Right lobe of liver (tissue), 6 donors: ENCODE data around the gene GRIK2. TPM values are rescaled to one million over a fixed set of nuclear protein-coding genes. Genes with fewer than 3 reads are reported as not detected.

ENCODE experiments used
- ATAC-seq, 4 donors: fragments of 200-7000 bp; cut with Tn5 transposase; one replicate each; pipeline ENCODE4 v1.9.1; 2020; ENCODE audit warnings: mild to moderate bottlenecking in 4 of 4, moderate library complexity in 4 of 4
- DNase-seq, 3 donors: peaks; one replicate each; pipeline ENCODE4 v3.0.0-alpha.2; 2020
- H3K27ac ChIP-seq, 3 donors: fragments of 200-600 bp; one replicate each; pipeline ENCODE4 v1.8.0; 2022
- H3K27me3 ChIP-seq, 2 donors: fragments of 200-600 bp; one replicate each; pipeline ENCODE4 v1.8.0; 2022
- H3K36me3 ChIP-seq, 4 donors: fragments of 200-600 bp; sonication (generic) in 1 of 4; one replicate each; pipeline versions ENCODE4 v1.5.1 to v1.8.0; 2017 to 2022; ENCODE audit warnings: control low read depth in 1 of 4
- H3K4me1 ChIP-seq, 4 donors: fragments of 200-600 bp; sonication (generic) in 1 of 4; one replicate each; pipeline versions ENCODE4 v1.5.1 to v1.8.0; 2017 to 2022; ENCODE audit warnings: control low read depth in 1 of 4
- H3K4me3 ChIP-seq, 3 donors: fragments of 200-600 bp; one replicate each; pipeline ENCODE4 v1.8.0; 2022
- H3K9me3 ChIP-seq, 4 donors: fragments of 200-600 bp; sonication (generic) in 1 of 4; one replicate each; pipeline versions ENCODE4 v1.5.1 to v1.8.0; 2017 to 2022; ENCODE audit warnings: control low read depth in 1 of 4
- POLR2A ChIP-seq: fragments of 450-650 bp; IDR thresholded peaks from one replicate; pipeline ENCODE4 v1.6.1; 2017; ENCODE audit warnings: antibody characterized with exemption, mild to moderate bottlenecking
- WGBS: methylation state at CpG from one replicate; pipeline ENCODE4 v1.1.6; 2018; ENCODE audit warnings: low coverage, low lambda C conversion rate; ENCODE audit not compliant: insufficient coverage; ENCODE audit errors: missing lambda C conversion rate; 5-methylcytosine and 5-hydroxymethylcytosine counted together
- intact Hi-C, 2 donors: fragments of 100-400 bp; cut with DNase I; formaldehyde crosslinking; loops; one replicate each; pipeline versions ENCODE4 v1.11.2 to v1.14.1; 2022
- total RNA-seq, 6 experiments: library from RNA; depleted of rRNA in 2 of 6; stranded (reverse); fragments of >200 nt in 2 of 6; fragmentation: NEBNext Ultra II Directional in 3 of 6; extraction: Animal tissue kit (Norgen Biotek cat#: 25700) in 3 of 6; gene quantifications; one replicate each; pipeline versions ENCODE4 v1.1.0 to v1.2.4, GENCODE V29; 2016 to 2023
- TF ChIP-seq, protein P1 (sequence below), 4 donors: fragments of 200-600 bp in 3 of 4; fragments of 450-650 bp in 1 of 4; IDR thresholded peaks; one replicate each; pipeline versions ENCODE4 v1.5.1 to v1.8.0; 2016 to 2022; ENCODE audit warnings: antibody characterized with exemption in 4 of 4, mild to moderate bottlenecking in 2 of 4
- donor health status: DM: no; HTN: yes; CAD: no.
- donor health status: DM: no; HTN: no; CAD: no.
- donor health status: DM: no; HTN: no; CAD: no.
- donor health status: DM: no; HTN: yes; CAD: no.
- donor health status: DM: no; HTN: yes; CAD: no.

The GRIK2 gene
- total RNA-seq, 6 experiments from 2014 or later, result 0.04 to 0.24 (median 0.09) TPM; not detected in 3

DNA sequence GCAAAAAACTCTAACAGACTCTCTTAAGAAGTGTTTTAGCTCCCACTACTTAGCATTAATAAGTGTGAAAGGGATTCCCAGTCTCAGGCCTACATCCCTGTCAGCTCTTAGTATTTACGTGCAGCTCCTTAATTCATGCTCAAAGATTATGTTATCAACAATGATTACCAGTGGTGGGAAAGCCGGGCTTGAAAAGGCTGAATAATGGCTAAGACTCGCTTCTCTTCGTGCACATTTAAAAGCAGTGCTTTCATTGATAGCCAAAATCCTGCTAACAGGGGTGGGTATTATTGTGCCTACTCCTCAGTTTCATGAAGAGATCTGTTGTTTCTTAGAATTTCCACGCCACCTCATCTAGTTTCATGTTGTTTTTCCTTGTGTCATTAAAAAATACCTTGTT is 518.8 kb downstream of the GRIK2 start:
- Histone ChIP-seq H3K4me3 (no peak overlapping the region), H3K4me1 (no peaks in the 10 kb centered on the region), H3K36me3 (no peaks in the 10 kb centered on the region), H3K9me3 (no peaks in the 10 kb centered on the region), H3K27me3 (no peaks in the 10 kb centered on the region), H3K27ac (no peak overlapping the region)
- intact Hi-C loops, result no loop called here
- ATAC-seq (no peak), DNase-seq (no peak)
- 67% methylated on average over 5 of the region's 5 CpGs for WGBS
- TF ChIP-seq, protein P1, sequence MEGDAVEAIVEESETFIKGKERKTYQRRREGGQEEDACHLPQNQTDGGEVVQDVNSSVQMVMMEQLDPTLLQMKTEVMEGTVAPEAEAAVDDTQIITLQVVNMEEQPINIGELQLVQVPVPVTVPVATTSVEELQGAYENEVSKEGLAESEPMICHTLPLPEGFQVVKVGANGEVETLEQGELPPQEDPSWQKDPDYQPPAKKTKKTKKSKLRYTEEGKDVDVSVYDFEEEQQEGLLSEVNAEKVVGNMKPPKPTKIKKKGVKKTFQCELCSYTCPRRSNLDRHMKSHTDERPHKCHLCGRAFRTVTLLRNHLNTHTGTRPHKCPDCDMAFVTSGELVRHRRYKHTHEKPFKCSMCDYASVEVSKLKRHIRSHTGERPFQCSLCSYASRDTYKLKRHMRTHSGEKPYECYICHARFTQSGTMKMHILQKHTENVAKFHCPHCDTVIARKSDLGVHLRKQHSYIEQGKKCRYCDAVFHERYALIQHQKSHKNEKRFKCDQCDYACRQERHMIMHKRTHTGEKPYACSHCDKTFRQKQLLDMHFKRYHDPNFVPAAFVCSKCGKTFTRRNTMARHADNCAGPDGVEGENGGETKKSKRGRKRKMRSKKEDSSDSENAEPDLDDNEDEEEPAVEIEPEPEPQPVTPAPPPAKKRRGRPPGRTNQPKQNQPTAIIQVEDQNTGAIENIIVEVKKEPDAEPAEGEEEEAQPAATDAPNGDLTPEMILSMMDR (IDR thresholded peaks at IDR 0.05), result no peak
- TF ChIP-seq POLR2A, result no peak

GRCh38 chr6:101918471-101918870 is 525.0 kb downstream of the GRIK2 start:
- H3K4me1 ChIP-seq, result no peaks in the 10 kb centered on the region
- DNase-seq, result no peak
- no peak overlapping the region for H3K4me3 ChIP-seq
- TF ChIP-seq POLR2A, result no peak
- TF ChIP-seq, protein P1 (IDR thresholded peaks at IDR 0.05), result no peak
- WGBS, result 80% methylated on average over 2 of the region's 2 CpGs
- H3K27me3 ChIP-seq, result no peaks in the 10 kb centered on the region
- no peak overlapping the region for H3K27ac ChIP-seq
- no peaks in the 10 kb centered on the region for H3K36me3 ChIP-seq
- intact Hi-C loops, result no loop called here
- no peaks in the 10 kb centered on the region for H3K9me3 ChIP-seq
- ATAC-seq, result no peak

GRCh38 chr6:101921829-101922450 is 528.4 kb downstream of the GRIK2 start:
- no peaks in the 10 kb centered on the region for H3K4me1 ChIP-seq
- H3K36me3 ChIP-seq, result no peaks in the 10 kb centered on the region
- H3K27ac ChIP-seq, result no peak overlapping the region
- intact Hi-C loops, result no loop called here
- DNase-seq (no peak), ATAC-seq (no peak)
- no peak overlapping the region for H3K4me3 ChIP-seq
- H3K27me3 ChIP-seq, result no peaks in the 10 kb centered on the region
- H3K9me3 ChIP-seq, result no peaks in the 10 kb centered on the region
- no peak for TF ChIP-seq POLR2A
- TF ChIP-seq, protein P1 (IDR thresholded peaks at IDR 0.05), result no peak
- 48% methylated on average over 1 of the region's 1 CpG for WGBS

DNA sequence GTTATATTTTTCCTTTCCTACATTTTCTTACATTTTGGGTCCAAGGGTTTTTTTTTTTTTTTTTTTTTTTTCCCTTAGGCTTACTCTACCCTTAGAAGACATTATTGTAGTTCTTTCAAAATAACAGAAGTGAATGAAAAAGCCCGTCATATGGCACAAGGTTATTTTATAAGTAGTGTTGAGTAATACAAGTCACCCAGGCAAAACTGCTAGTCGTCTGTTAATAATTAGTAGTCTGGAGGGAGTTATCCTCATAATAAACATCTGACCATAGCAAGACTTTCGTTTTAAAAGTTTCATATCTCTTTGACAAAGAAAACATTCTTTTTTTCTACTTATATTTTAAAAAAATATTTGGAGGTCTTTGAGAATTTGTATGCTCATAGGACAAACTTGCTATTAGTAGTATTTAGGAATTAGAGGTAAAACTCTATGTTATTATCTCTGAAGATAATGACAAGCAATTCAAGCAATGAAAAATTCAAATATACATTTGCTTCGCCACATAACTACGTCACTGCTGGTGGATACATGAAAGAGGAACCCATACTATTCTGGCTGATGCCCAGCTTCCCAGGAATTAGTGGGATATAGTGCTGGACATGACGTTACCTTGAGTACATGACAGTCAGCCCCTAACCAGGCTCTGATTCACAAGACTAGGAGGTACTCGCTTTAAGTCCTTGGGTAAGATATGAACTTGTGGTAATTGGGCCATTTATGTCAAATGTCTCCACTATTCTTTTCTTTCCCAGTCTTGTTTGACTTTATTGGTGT is 532.8 kb downstream of the GRIK2 start:
- Histone ChIP-seq H3K27me3 (no peaks in the 10 kb centered on the region), H3K9me3 (no peaks in the 10 kb centered on the region), H3K36me3 (no peaks in the 10 kb centered on the region), H3K4me1 (no peaks in the 10 kb centered on the region), H3K4me3 (no peak overlapping the region), H3K27ac (no peak overlapping the region)
- DNase-seq, result no peak
- 58% methylated on average over 7 of the region's 7 CpGs for WGBS
- intact Hi-C loops, result no loop called here
- ATAC-seq, result peak in 2 of 4 donors; percentile 61 to 65
- TF ChIP-seq, protein P1 (IDR thresholded peaks at IDR 0.05), result no peak
- TF ChIP-seq POLR2A, result no peak
